Stimulated activated CD4-positive, alpha-beta T cell treated with anti-CD3 and anti-CD28 coated beads, Interleukin-2, amount 100 ng/mL, for 48 hours (primary cell): Measurements from ENCODE around the gene SLC35E1.

ENCODE experiments used
- DNase-seq, 2 donors: peaks; one replicate each; pipeline ENCODE4 v3.0.0-alpha.2; 2020

The SLC35E1 gene

DNA sequence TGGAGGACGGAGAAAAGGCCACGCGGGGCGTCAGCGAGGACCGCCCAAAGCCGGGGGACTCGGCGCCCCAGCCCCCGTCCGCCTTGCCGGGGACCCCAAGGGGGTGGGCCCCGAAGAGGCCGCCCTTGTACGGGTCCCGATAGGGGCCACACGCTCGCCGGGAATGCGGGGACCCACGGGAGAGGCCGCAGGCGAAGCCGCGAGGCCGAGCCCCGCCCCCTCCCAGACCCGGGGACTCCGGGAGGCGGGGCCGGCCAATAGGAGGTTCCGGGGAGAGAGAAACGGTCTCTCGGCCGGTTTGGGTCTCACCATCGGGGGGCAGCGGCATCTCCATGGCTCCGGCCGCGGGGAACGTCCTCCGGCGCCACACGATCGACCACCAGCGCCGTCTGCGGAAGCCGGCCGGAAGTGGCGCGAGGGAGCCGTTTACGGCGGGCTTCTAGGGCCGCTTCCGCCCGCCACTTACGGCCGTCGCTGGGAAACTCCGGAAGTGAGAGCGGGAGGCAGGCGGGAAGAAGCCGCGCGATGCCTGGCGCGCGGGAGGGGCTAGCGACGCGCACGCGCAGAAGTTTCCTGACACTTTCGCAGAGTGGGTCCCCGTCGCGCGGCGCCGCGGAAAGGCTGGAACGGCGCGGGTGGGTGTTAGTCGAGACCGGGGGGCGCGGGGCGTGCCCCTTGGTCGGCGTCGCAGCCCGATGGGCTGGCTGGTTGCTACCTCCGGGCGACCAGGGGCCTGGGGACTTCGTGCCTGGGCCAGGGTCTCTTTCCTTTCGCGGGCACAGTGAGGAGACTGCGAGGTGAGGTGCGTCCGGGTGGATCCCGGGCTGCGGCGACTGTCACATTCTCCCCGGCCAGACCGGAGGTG lies 29.9 kb downstream of the SLC35E1 start, which contains the start of gene CHERP:
Gene CHERP (minus strand): TSS at position 393 of the 865 bp plus-strand sequence. CDS start 59 bp downstream, at position 334.
- DNase-seq = peak; percentile 89 to 93

DNA sequence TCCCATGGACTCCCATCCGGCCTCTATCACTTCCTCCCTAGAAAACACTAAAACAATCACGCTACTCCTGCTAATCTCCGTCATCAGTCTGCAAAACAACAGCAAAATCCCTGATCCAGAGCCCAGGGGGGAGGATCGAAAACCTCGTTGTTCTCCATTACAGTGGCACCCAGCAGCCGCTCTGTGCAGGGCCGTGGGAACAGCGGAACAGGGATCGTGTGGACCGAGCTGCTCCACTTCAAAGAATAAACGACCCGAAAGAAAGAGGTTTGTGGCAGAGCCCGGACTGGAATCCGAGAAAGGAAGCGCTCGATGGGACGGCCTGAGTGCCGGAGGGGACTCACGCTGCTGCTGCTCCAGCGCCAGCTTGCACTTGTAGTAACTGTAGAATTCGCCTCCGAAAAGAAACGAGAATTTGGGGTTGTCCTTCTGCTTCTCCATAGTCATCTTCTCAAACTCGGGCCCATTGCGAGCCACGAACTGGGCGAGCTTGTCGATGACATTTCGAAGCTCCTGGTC lies 30.6 kb downstream of the SLC35E1 start:
- DNase-seq = no peak

DNA sequence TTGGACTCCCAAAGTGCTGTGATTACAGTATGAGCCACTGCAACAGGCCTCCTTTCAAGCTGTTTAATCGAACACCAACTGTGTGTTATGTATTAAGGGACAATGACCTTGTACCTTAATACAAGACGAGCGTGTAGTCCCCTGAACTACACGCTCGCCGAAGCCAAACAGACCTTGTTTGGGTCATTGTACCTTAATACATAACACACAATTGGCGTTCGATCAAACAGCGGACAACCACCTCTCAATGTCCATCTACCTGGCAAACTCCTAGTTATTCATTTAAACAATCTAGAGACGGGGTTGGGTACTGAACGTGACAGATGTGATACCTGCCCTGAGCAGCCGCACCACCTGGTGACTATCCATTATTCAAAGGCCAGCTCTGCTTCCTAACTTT lies 31.3 kb downstream of the SLC35E1 start:
- no peak for DNase-seq

- no peak for DNase-seq
Measured at GRCh38 chr19:16537111-16537510, 35.1 kb downstream of the SLC35E1 start.

DNA sequence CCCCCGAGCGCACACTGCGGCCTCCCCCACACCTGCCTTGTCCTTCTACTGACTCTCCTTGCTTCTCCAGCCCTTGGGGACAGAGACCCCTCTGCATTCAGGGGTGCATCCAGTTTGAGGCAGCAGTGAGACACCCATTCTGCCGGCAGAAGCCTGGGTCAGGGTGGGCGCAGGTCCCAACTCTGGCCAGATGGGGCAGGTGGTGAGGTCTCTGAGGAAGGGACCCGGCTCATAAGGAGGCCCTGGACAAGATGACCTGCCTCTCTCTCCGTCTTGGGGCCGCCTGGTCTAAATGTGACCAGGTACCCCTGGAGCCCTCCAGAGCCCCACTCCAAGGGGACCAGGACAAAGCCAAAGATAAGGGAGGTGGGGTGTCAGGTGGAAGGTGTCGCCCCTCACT lies 36.1 kb downstream of the SLC35E1 start:
- no peak for DNase-seq

DNA sequence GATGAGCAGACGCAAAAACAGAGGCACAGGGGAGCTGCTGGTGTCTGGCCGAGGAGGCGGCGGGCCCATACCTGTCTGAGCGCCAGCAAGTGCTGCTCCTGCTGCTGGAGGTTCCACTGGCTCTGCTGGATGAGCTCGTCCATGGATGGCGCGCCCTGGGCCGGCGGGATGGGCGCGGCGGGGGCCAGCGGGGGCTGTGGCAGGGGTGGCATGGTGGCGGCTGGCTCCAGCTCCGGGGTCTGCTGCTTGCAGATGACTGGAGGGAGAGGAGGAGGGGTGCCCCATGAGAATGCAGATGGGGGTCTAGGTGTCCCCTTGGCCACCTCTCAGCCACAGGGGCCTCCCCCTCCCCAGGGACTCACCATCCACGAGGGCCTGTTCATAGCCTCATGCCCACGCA lies 36.8 kb downstream of the SLC35E1 start:
- DNase-seq = no peak

GRCh38 chr19:16532440-16533234 lies 39.6 kb downstream of the SLC35E1 start:
- no peak for DNase-seq

GRCh38 chr19:16531380-16531669 lies 40.9 kb downstream of the SLC35E1 start:
- DNase-seq = no peak

- no peak for DNase-seq
Measured at GRCh38 chr19:16530540-16531379, 41.5 kb downstream of the SLC35E1 start.

DNA sequence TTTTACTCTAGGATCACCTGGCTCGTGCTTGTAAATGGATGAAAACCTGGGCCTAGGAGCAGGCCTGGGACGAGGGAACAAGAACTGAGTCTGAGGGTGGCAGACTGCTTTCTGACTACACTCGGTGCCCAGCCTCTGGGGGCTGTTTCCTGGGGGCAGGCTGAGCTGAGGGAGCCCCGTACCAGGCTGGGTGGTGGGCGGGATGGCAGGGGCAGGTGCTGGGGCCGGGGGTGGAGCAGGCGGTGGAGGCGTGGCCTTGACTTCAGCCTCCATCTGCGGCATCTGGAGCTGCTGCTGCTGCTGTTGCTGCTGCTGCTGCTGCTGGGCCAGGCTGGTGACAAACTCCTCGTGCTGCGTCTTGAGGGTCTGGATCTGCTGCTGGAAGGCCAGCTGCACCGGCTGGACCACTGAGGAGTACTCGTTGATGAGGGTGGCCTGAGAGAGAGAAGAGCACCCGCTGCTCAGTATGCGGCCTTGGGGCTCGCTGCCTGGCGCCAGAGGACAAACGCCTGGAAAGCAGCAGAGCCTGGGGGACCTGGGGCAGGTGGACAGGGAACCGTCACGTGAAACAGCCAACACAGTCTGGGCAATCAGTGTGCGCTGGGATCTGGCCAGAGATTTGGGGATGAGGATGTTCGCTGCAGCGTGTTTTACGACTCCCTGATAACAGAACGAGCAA lies 42.6 kb downstream of the SLC35E1 start:
- DNase-seq = no peak

DNA sequence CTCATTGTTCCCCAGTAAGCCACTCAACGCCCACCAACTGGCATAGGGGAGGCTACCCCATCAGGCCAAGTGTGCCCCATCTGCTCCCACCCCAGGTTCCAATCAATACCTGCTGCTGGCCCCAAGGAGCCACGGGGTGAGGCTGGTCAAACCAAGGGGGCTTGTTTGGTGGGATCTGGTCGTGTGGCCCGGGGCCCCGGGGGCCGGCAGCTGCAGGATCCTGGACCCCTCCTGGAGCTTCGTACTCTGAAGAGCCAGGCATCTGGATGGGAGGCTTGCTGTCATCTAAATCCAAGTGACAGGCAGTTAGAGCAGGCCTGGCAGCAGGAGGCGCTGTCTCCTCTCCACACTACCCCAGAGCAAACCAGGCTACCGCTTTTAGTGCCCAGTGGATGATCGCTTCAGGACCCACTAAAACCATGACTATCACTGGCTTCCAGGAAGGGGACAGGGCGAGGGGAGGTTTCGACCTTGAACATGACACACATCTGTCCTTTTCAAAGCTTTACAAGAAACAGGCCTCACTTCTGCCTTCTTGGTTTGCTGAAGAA lies 44.2 kb downstream of the SLC35E1 start:
- DNase-seq = peak; percentile 33 to 45

DNA sequence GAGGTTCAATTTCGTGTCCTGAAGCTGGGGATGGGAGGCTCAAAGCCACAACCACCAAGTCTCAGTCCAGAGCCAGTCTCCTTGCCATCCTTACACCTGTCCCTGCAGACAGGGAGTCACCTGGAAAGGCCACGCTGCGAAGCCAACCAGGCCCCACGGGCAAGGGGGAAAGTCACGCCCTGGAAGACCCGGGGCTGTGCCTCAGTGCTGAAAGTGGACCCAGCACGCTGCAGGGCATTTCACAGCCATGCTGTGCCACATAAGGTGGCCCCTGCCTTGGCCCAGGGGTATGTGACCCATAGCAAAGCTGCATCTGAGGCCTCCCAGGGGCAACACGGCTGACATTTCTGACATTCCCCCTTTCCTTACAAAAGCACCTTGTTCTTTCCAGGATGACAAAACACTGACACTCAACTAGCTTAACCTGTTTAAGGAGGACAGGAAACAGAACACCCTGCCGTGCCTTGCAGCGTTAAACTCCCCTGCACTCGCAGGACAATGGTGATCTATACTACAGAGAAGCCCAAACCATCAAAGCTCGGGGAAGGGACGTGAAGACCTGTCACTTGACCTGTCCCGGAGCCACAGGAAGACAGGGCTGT lies 44.8 kb downstream of the SLC35E1 start:
- DNase-seq = no peak

DNA sequence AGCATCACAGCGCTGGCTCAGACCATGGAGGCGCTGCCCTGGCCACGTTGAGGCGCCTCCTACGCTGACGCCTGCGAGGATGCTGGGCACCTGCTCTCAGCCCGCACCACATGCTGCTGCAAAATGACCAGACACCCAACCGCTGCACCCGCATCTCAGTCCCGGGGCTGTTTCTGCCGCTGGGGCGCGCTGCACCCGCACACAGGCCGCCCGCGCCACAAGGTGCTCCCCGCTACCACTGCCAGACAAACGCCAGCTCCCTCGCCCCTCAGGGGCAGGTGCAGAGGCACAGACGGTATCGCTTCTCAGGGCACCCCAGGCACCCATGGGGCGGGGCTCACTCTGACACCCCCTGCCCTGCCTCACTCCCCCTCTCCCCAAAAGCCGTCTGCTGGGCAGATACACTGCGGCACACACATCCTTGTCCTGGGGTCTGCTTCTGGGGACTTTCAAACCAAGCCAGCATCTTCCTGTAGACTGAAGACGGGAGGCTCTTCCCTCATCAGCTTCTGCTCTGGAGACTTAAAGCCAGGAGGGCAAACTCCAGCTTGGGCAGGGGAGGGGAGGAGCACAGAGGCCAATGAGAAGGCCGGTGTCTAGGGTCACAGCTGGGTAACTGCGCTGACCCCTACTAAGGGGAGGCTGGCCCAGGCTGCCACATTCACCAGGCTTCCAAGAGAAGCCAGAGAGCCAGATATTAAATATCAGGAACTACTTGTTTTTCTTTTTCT lies 46.3 kb downstream of the SLC35E1 start:
- DNase-seq = no peak

DNA sequence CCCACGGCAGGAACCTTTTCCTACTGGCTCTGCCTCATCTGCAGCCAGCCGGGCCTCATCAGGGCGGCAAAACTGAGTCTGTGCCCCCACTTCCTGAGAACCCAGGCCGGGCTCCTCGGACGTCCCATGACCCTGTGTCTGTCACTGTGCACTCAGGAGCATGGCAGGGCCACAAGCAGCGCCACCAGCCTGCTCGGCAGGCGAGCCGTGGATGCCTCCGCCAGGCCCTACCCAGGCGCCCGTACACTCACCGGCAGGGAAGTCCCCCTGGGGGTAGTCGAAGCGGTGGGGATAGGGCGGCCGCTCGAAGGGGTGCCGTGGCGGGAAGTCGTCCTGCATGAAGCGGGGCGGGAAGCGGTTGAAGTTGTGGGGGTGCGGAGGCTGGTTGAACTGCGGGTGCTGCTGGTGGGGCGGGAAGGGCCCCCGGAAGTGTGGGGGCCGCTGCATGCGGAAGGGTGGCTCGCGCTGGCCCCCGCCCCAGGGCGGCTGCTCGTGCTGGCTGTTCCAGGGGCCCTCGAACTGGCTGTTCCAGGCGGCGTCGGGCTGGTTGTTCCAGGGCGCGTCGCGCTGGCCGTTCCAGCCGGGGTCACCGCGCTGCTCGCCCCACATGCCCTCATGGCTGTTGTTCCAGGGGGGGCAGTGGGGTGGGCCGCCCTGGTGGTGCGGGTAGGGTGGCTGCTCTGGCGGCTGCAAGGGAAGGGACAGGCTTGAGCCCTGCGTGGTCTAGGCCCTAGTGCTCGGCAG lies 47.1 kb downstream of the SLC35E1 start:
- no peak for DNase-seq

DNA sequence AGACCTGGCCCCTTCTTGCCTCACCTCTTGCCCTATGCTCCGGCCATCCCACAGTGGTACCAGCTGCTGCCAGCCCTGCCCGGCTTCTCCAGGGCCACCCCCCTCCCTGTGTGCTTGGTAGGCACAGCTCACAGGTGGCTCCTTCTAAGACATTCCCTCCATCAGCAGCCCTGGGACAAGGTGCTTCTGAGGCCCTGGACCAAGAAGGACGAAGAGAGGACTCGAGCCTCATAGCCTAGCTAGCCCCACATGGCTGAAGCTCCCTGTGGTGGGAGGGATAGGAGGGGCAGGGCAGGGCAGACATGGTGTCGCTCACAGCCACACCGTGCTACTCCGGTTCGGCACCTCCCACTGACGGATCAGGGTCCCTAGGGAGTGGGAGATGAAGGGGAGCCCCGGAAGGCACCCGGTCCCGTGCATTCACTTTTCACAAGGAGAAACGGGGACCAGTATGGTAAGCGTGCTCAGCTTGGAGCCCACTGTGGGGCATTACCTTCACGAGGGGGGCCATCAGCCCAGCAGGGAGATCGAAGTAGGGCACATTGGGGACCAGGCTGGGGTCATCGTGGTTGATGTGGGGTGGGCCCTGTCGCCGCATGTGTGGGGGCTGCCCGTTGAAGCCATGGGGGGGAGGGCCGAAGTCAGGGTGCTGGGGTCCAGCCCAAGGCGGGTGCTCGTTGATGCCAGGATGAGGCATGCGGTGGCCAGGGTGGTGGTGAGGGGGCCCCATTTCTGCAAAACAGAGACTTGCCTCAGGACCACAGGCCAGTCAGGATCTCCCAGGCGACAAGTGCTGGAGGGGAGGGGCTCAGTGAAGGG lies 49.4 kb downstream of the SLC35E1 start:
- no peak for DNase-seq

DNA sequence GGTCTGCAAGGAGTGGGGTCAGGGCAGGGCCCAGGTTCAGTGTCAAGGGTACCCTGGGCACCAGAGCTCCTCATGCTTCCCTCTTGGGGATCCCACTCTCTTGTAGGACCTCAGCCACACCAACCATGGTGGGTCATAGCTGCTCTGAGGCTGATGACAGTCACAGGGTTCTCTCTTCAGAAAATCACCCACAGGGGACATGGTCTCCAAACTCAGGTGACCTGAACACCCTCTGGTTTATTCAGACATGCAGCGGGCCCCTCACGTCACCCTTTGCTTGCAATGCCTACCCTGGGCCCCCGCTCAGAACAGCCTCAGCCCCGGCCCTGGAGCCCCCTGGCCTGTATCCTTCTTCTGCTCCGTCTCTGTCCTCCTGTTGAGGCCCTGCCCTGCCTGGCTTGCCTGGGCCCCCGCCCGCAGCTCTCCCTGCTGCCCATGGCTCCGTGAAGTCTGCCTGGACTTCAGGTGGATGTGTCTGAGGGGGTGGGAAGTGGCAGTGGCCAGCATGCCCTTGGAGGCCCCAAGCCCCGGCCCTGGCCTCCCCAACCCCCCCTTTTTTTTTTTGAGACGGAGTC lies 50.4 kb downstream of the SLC35E1 start:
- DNase-seq = no peak

GRCh38 chr19:16520986-16521624 lies 51.1 kb downstream of the SLC35E1 start:
- DNase-seq = no peak
